ENCODE measurements around the gene CCDC88A. TPM values are rescaled to one million over a fixed set of nuclear protein-coding genes. Genes with fewer than 3 reads are reported as not detected.

Gene CCDC88A, protein sequence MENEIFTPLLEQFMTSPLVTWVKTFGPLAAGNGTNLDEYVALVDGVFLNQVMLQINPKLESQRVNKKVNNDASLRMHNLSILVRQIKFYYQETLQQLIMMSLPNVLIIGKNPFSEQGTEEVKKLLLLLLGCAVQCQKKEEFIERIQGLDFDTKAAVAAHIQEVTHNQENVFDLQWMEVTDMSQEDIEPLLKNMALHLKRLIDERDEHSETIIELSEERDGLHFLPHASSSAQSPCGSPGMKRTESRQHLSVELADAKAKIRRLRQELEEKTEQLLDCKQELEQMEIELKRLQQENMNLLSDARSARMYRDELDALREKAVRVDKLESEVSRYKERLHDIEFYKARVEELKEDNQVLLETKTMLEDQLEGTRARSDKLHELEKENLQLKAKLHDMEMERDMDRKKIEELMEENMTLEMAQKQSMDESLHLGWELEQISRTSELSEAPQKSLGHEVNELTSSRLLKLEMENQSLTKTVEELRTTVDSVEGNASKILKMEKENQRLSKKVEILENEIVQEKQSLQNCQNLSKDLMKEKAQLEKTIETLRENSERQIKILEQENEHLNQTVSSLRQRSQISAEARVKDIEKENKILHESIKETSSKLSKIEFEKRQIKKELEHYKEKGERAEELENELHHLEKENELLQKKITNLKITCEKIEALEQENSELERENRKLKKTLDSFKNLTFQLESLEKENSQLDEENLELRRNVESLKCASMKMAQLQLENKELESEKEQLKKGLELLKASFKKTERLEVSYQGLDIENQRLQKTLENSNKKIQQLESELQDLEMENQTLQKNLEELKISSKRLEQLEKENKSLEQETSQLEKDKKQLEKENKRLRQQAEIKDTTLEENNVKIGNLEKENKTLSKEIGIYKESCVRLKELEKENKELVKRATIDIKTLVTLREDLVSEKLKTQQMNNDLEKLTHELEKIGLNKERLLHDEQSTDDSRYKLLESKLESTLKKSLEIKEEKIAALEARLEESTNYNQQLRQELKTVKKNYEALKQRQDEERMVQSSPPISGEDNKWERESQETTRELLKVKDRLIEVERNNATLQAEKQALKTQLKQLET (N-terminal part only)
- 9.7 and 70.6 TPM in 2 replicates for total RNA-seq (ENCODE audit: low replicate concordance)
- long read RNA-seq, partial matches to known transcripts, result 5 of 6 reads
- long read RNA-seq, other reads (novel, unspliced or antisense), result 1 of 6 reads

DNA sequence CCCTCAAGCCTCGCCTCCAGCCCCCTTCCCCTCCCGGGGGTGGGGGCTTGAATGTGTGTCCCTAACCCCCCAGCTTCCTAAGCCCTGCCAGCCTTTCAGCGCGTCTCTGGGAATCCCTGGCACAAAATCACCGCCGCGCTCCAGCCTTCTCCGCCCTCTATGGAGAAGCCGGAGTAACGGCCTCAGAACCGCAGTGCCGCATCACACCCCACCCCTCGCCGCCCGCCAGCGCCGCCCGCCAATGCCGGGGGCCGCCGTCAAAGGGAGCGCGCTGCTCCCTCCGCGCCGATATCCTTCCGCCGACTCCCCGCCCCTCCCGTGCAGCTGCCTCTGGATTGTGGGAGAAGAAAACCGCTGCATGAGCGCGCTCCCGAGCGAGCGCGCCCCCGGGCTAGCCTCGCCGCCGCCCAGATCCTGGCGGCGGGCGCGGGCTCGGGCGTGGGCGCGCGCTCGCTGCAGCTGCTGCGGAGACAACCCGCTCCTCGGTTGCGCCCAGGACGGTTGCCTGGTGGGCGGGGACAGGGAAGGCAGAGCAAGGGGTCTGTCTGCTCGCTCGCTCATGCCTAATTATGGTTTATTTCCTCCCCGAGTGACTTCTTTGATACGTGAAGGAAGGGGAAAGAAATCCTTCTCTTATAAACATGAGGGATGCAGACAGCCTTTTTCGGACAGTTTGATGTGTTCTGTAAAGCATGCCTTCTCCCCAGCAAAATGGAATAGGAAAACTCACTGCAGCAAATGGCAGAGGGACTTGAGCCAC is at the start of gene CCDC88A:
CCDC88A (minus strand) TSS at position 178 of the 760 bp plus-strand sequence. CDS start 777 bp downstream, outside the sequence.
- H3K4me3 Mint-ChIP-seq, result peak within 1 kb of the TSS; percentile 92
- TF ChIP-seq, protein P1, sequence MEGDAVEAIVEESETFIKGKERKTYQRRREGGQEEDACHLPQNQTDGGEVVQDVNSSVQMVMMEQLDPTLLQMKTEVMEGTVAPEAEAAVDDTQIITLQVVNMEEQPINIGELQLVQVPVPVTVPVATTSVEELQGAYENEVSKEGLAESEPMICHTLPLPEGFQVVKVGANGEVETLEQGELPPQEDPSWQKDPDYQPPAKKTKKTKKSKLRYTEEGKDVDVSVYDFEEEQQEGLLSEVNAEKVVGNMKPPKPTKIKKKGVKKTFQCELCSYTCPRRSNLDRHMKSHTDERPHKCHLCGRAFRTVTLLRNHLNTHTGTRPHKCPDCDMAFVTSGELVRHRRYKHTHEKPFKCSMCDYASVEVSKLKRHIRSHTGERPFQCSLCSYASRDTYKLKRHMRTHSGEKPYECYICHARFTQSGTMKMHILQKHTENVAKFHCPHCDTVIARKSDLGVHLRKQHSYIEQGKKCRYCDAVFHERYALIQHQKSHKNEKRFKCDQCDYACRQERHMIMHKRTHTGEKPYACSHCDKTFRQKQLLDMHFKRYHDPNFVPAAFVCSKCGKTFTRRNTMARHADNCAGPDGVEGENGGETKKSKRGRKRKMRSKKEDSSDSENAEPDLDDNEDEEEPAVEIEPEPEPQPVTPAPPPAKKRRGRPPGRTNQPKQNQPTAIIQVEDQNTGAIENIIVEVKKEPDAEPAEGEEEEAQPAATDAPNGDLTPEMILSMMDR (conservative IDR thresholded peaks at IDR 0.05), result peak; percentile 51
- no peaks in the 10 kb centered on the region for H3K9me3 Mint-ChIP-seq
- H3K27me3 Mint-ChIP-seq, result peaks cover 34% of the 10 kb centered on the region
- H3K4me1 Mint-ChIP-seq (ENCODE audit: unreplicated experiment), result peaks cover 20% of the 10 kb centered on the region
- peak; percentile 99 for DNase-seq (ENCODE audit: extremely low spot score, unreplicated experiment)
- no peaks in the 10 kb centered on the region for H3K36me3 Mint-ChIP-seq
- H3K27ac Mint-ChIP-seq, result peak within 1 kb of the TSS; percentile 75

DNA sequence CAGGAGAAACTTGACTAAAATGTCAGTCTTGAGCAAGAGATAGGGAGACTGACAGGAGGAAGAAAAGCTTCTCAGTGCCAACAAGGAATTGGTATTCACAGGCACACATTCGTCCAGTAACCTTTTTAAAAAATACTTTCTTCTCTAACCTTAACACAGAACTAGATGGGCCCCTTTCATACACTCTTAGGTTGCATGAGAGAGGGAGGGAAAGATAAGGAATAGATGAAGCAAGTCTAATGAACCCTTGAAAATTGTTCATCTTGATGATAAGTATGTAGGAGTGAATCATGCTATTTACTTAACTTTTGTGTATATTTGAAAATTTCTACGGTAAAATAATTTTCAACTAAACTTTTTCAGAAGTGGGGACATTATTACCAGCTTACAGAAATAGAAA is 42.0 kb upstream of the CCDC88A start:
- TF ChIP-seq, protein P1 (conservative IDR thresholded peaks at IDR 0.05), result no peak
- Mint-ChIP-seq H3K27ac (no peak overlapping the region), H3K27me3 (peaks cover 5% of the 10 kb centered on the region)

DNA sequence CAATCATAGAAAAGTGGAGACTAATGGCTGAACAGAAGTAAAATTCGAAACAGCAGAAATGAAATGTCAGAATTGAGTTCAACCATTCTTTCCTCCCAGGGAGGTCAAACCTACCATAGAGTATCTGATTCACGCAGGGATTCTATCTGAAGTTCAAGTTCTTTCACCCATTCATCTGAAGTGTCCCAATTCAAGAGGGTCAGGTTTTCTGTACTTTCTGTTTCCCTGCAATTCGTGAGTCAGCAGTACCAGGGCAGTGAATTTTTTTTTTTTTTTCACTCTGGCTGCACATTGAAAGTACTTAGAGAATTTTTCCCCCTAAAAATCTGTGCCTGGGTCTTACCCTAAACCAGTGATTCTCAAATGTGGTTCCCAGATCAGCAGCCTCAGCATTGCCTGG is 40.9 kb upstream of the CCDC88A start:
- H3K27ac Mint-ChIP-seq, result no peak overlapping the region
- no peak overlapping the region for H3K4me3 Mint-ChIP-seq
- H3K9me3 Mint-ChIP-seq, result no peaks in the 10 kb centered on the region
- peaks cover 5% of the 10 kb centered on the region for H3K27me3 Mint-ChIP-seq
- no peak for DNase-seq (ENCODE audit: extremely low spot score, unreplicated experiment)
- no peaks in the 10 kb centered on the region for H3K4me1 Mint-ChIP-seq (ENCODE audit: unreplicated experiment)
- no peaks in the 10 kb centered on the region for H3K36me3 Mint-ChIP-seq
- TF ChIP-seq, protein P1 (conservative IDR thresholded peaks at IDR 0.05), result no peak

More for the DNA sequence above, 42.0 kb upstream of the CCDC88A start:
- no peak overlapping the region for H3K4me3 Mint-ChIP-seq
- H3K4me1 Mint-ChIP-seq (ENCODE audit: unreplicated experiment), result no peaks in the 10 kb centered on the region
- no peak for DNase-seq (ENCODE audit: extremely low spot score, unreplicated experiment)
- no peaks in the 10 kb centered on the region for H3K36me3 Mint-ChIP-seq
- no peaks in the 10 kb centered on the region for H3K9me3 Mint-ChIP-seq

DNA sequence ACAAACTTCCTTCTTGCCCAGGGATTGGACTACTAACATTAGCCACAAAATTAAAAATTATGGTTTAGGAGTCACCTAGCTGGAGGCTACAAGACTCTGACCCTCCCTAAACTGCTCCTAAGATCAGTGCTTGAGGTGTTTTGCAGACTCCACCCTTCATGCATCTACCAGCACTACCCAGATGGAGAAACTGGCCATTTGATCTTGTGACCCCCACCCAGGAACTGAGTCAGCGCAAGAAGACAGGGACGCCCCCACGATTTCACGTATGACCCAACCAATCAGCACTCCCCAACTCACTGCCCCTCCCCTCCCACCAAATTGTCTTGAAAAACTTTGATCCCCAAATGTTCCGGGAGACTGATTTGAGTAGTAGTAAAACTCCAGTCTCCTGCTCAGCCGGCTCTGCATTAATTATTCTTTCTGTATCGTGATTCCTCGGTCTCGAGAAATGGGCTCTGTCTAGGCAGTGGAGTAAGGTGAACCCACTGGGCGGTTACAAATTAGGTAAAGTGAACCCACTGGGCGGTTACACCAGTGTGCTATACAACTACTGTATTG is 40.1 kb upstream of the CCDC88A start:
- DNase-seq (ENCODE audit: extremely low spot score, unreplicated experiment), result no peak
- no peaks in the 10 kb centered on the region for H3K9me3 Mint-ChIP-seq
- H3K27ac Mint-ChIP-seq, result no peak overlapping the region
- H3K36me3 Mint-ChIP-seq, result no peaks in the 10 kb centered on the region
- no peak overlapping the region for H3K4me3 Mint-ChIP-seq
- TF ChIP-seq, protein P1 (conservative IDR thresholded peaks at IDR 0.05), result no peak
- H3K4me1 Mint-ChIP-seq (ENCODE audit: unreplicated experiment), result no peaks in the 10 kb centered on the region
- H3K27me3 Mint-ChIP-seq, result peaks cover 2% of the 10 kb centered on the region

Measured in type B pancreatic cell (in vitro differentiated cells).